Measurements from ENCODE around the gene ELP6. TPM values are rescaled to one million over a fixed set of nuclear protein-coding genes. Genes with fewer than 3 reads are reported as not detected.
A peak's percentile ranks its signal among the peaks of the same experiment; 100 is the strongest.

The ELP6 gene, protein sequence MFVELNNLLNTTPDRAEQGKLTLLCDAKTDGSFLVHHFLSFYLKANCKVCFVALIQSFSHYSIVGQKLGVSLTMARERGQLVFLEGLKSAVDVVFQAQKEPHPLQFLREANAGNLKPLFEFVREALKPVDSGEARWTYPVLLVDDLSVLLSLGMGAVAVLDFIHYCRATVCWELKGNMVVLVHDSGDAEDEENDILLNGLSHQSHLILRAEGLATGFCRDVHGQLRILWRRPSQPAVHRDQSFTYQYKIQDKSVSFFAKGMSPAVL
- total RNA-seq = 17.6 TPM

DNA sequence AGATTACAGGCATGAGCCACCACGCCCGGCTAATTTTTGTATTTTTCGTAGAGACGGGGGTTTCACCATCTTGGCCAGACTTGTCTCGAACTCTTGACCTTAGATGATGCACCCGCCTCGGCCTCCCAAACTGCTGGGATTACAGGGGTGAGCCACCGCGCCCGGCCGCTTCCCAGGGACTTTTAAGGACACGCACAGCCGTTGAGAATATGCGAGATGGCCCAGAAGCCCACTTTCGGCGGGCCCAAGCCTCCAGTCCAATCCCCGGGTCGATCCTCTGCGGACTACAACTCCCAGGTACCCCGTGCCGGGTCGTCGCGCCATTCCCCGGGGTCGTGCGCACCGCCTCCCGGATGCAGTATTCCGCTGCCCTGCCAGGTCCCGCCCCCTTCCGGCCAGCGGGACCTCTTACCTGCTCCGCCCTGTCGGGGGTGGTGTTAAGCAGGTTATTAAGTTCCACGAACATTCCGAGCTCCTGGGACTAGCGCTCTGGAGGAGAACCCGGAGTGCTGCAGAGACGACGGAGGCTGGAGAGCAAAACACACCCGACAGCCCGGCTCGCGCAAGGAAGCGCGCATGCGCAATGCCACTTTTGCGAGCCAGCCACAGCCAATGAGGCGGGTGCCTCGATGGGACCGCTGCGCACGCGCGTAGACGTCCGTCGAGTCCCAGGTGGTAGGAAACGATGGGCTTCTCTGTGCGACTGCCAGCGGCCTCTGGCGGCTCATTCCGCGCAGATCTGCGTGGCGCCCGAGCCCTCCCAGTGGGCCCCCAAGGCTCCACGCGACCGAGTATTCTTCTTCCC, at the start of gene ELP6:
ELP6 (minus strand) TSS at position 588 of the 805 bp plus-strand sequence; CDS start at position 466, 122 bp downstream.
- peak; percentile 98 for DNase-seq

DNA sequence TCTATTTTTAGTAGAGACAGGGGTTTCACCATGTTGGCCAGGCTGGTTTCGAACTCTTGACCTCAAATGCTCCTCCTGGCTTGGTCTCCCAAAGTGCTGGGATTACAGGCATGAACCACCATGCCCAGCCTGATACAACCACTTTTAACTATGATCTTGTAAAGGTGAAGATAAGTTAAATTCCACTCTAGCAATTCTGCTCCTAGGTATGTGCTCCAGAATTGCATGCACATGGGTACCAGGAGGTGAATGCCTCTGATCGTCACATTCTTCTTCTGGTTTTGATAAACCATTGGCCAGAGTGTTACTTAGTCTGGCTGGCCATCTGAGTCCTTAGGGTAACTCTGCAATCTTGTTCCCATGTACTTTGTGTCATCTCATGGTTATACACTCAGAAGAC, 42.8 kb upstream of the ELP6 start:
- DNase-seq = no peak

DNA sequence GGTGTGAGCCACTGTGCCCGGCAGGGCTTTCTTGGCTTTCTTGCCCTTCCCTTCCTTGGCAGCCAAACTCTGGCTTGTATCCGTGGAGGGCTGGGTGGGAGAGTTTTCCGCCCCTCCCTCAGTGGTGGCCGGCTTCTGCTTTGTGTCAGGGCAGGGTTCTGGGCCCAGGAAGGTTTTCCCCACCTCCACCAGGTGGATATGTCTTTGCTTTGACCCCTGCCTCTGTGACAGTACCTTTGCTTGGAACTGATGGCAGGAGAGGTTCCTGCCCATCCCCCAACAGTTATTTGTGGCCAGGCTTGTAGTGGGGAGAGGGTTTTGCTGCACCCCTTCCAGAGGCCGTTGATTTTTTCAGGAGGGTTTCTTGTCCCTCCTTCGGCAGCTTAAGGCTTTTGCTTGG, 40.8 kb upstream of the ELP6 start:
- DNase-seq = no peak

DNA sequence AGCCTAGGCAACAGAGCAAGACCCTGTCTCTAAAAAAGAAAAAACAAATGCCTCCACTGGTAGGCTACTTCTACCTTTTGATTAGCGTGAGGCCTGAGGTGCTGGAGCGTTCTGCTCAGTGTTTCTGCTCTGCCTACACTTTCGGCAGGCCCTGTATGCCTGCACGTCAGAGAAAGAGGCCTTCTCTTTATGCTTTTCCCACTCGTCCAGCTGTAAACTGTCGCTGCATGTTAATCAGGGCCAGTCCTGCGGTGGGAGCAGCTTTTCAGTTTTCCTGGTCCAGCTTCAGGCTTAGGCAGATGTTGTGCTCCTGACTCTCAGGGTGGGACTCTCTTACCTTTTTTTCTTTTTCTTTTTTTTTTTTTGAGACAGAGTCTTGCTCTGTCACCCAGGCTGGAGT, 39.9 kb upstream of the ELP6 start:
- no peak for DNase-seq

DNA sequence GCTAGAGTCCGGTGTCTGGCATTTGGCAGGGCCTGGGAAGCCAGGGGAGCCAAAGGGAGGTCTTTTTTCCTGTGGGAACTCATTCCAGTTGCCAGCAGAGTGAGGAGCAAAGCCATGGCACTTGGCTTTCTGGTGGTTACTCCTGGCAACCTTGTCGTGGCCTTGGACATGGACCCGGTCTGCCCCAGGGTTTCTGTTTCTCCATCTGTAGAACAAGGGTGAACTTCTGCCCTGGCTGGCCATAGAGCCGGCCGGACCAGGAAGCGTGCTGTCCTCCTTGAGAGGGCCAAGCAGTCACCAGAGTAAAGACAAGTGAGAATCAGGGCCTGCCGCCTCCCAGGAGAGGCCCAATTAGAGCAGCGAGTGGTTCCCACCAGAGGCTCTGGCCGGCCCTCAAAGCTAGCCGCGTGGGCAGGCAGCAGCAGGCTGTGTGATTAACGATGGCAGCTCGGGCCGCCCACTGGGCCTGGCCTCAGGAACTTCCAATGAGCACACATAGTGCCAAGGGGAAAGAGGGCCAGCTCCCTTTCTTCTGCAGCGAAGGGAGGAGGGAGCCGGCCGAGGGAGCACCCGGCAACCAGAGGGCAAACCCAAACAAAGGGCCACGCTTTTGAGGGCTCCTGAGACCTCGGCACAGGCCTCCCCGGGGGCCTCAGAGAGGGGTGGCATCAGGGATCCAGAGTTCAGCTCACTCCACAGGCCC, 29.1 kb upstream of the ELP6 start:
- DNase-seq = no peak

DNA sequence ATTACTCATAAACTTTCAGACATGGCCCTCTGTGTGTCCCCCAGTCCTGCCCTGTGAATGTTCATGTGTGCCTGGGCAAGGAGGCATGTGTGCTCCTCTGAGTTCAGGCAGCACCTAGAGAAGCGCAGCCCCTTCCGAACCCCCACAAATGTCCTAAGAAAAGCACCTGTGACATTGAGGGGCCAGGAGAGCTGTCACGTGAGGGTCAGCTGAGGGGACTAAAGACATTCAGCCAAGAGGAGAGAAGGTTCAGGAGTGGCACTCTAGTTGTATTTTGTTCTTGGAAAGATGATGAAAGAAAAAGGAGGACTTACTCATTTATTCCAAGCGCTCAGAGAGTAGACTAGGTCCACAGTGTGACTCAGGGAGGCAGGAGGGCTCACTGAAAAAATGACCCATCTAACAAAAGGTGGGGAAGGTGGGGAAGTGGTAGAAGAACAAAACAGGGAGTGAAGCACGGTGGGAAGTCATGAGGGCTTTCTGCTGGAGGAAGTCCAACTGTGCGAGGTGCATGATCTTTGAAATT, 28.1 kb upstream of the ELP6 start:
- no peak for DNase-seq

DNA sequence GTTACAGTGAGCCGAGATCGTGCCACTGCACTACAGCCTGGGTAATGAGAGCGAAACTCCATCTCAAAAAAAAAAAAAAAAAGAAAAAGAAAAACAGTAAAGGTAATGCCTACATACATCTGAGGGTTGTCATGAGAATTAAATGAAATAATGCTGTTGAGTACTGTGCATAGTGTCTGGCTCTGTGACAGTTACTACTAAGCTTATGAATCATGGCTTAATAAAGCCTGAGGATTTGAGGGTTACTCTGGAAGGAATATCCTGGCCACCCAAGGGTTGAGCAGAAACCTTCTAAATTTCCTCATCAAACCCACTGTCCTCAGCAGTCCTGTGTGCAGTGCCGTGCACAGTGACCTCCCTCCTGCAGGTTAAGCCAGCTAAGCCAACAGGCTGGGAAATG, 26.8 kb upstream of the ELP6 start:
- DNase-seq = no peak

DNA sequence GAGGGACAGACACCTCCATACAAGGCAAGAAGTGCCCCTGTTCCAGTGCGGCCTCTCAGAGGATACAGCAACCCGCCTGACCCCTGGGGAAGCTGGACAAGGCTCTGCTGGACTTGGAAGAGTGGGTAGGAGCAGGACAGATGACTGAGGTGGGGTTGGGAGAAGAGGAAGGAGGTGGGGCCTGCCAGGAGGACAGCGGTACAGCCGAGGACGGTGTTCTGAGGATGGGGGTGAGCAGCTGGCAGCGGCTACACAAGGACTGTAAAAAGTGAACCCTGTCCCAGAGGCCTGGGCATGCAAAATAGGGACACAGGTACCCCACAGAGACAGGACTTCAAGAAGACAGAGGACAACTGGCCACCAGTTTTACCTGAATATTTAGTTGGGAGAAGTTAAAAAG, 23.5 kb upstream of the ELP6 start:
- no peak for DNase-seq

DNA sequence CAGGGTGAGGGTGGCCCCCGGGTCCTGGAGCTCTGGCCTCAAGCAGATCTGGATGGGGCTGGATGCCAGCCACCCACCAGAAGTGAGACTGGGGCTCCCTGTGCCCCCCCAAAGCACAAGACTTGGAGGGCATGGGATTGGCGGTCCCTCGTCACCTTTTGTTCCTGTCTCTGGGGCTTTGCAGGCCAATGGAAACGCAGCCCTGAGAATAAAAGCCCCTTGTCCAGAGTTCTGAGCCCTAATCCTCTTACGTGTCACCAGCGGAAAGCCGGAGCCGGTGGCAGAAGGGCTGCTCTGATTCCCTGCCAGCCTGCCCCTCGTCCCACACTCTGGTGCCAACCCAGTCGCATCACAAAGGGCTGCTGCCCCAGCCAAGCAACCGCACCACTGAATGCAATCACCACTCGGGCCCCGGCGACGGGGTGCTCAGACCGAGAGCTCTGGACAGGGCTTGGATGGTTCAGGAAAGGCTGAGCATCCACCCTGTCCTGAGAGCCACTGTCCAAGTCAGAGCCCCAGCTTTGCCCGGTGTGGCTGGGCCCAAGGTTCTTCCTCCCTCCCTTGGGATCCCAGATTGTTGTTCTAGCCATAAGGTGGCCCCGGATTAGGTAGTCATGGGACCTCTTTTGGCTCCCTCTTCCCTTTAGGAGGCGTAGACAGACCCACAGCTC, 22.8 kb upstream of the ELP6 start:
- DNase-seq = no peak

DNA sequence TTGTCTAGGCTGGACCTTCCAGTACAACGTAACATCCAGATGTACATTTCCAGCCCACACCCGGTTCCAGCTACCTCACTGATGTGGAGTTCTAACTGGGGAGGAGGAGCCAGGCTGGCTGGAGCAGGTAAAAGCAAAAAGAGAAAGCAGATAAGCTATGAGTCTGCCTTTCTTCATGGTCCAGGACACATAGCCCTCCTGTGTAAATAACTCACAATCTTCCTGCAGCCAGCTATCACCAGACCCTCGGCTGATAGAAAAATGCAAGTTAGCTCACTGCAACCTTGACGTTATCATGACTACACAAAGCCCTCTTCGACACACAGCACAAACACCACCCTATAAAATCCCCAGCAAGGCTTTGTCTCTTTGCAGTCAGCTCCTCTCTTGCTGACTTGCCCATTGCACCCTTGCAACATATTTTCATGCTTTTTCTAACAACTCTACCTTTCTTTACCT, 20.5 kb upstream of the ELP6 start:
- no peak for DNase-seq

DNA sequence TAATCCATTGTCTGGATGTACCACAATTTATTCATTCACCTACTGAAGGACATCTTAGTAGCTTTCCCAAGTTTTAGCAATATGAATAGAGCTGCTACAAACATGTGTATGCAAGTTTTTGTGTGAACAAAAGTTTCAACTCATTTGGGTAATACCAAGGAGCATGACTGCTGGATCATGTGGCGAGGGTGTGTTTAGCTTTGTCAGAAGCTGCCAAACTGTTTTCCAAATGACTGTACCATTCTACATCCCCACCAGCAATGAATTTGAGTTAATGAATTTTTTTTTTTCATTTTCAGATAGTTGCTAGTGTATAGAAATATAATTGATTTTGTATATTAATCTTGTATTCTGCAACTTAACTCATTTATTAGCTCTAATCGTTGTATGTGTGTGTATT, 20.0 kb upstream of the ELP6 start:
- DNase-seq = no peak

DNA sequence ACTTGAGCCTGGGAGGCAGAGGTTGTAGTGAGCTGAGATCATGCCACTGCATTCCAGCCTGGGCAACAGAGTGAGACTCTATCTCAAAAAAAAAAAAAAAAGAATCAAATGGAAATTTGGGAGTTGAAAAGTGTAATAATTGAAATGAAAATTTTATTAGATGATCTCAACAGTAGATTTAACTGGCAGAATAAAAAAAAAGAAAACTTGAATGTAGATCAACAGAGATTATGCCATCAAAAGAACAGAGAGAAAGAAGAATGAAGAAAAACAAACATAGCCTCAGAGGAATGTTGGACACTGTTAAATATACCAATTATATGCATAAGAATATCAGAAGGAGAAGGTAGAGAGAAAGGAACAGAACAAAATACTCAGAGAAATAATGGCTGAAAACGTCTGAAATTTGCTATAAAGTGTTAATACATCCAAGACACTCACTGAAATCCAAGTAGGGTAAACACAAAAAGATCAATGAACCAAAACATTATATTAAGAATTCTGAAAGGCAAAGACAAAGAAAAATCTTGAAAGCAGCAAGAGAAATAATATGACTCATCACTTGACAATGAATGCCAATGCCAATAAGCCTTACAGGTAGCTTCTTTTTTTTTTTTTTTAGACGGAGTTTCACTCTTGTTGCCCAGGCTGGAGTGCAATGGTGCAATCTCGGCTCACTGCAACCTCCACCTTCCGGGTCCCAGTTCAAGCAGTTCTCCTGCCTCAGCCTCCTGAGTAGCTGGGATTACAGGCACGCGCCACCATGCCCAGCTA, 14.6 kb upstream of the ELP6 start:
- DNase-seq = no peak

DNA sequence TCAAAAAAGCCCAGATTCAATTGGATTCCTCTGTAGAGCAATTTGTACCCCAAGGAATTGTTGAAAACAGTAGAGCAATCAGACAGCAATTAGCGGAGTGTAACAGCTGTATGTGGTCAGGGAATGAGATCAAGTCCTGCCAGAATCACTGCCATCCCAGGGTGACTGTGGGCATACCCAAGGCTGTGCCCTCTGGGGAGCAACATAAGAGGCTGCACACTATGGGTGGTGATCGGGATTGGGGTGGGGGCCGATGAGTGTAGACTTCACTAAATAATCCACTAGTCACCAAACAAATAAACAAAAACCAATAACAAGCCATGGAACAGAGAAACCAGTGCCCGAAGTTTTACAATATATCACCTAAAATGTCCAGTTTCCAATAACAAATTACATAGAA, 12.1 kb upstream of the ELP6 start:
- DNase-seq = no peak

DNA sequence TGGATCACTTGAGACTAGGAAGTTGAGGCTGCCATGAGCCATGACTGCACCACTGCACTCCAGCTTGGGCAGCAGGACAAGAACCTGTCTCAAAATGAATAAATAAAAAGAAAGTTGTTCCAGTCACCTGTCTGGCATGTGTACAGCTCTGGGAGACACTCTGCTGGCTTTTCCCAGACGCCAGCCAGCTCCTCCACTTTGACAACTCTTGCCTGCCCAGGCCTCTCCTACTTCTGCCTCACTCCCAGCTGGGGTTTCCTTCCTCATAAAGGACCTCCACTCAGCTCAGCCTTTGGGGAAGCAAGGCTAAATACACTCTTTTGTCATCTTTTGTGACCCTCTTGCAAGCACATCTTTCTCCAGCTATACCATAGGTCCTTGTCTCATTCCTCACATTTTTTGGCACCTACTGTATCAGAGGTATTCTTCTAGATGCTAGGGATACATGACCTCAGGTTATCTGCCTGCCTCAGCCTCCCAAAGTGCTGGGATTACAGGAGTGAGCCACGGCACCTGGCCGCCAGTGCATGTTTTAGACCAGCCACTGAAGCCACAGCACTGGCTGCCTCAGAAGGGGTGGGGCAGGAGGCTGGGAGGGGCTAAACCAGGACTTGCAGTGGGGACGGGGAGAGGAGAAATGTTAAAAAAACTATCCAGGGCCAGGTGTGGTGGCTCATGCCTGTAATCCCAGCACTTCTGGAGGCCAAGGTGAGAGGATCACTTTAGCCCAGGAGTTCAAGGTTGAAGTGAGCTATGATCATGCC, 10.0 kb upstream of the ELP6 start:
- no peak for DNase-seq

DNA sequence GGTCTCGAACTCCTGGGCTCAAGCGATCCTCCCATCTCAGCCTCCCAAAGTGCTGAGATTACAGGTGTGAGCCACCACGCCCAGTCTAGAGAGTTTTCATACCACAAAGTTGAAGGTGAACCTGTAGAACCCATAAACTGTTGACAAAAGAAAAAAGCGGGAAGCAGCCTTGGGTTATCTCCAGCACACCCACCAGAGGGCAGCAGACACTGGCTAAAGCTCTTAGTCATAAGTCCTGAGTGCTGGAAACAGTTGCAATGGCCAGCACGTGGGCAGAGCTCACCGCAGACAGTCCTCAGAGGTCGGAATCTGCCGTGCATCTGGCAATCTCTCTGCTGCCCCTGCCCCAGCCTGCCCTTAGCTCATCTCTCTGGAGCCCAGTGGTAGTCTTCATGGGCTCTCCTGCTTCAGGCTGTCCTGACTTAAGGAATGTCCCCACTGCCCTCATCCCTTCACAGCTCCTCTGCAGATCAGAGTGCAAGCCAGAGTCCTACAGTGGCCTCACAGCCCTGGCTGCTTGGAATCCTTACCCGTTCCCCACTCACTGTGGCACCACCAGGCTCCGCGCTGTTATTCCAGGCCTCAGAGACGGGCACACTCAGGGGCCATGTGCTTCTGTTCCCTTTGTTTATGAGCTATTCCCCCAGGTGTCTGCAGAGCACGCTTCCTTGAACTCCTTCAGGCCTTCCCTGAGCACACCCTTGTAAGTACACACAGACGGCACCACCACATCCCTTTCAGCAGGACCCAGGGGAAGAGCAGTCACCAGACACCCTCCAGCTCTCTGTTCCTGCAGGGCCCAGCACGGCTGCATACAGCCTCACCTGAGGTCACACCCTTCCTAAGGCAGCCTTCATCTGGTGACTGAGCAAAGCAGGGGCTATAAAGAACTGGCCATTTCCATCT, 8.8 kb upstream of the ELP6 start:
- peak; percentile 71 for DNase-seq

DNA sequence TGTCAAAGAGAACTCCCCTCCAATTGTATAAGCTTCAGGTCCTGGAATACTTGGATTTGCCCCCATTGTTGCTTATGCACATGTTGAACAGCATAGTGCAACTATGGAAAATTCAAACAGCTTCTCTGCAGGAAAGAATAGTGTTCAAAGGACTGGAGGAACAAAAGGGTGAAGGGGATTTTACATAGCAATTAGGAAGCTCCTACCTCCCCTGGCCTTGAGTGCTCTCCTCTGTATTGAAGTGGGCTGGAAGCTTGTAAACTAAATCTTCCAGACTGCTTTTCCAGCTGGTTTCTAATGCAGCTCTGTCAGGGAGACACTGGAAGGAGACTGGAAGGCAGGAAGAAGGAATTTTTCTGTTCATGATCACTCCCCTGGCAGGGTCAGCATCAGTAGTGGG, 7.2 kb upstream of the ELP6 start:
- DNase-seq = no peak

DNA sequence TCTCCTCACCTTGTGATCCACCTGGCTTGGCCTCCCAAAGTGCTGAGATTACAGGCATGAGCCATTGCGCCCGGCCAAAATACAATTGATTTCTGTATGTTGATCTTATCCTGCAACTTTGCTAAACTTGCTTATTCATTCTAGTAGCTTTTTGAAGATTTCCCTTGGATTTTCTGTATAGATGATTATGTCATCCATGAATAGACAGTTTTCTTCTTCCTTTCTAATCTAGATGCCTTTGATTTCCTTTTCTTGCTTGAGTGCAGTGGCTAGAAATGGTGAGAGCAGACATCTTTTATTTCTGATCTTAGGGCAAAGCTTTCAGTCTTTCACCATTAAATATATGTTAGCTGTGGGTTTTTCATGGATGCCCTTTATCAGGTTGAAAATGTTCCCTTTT, 4.4 kb upstream of the ELP6 start:
- no peak for DNase-seq

DNA sequence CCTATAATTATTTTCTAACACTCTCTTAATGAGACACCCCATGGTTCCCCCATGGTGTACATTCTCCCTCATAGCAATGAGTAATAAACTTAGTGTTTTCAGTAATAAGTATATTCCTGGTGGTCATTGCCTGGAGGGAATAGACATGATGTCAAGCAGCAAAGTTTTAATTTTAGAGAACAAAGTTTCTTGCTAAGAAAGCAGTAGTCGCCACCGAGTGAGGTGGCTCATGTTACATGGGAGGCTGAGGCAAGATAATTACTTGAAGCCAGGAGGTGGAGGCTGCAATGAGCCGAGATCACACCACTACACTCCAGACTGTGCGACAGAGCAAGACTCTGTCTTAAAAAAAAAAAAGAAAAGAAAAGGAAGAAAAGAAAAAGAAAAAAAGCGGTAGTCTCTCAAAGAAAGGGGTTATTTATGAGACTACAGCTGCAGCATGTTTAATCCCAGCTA, 2.4 kb upstream of the ELP6 start:
- DNase-seq = no peak

DNA sequence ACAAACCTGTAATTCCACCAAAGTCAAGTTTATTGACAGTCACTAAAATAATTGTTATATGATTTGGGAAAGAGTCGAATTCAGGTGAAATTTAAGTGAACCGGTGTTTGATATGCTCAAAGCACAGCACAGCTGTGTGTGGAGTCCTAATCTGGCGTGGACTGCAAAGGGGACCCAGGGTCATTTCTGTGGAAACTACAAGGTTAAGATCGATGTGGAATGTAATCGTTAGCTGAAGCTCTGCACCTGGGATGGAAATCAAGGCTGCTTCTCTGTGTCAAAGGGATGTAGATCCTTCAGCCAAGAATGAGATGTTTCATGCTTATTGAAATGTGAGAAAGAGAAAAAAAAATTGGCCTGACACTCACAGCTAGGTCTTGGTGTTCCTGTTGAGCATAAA, 1.6 kb upstream of the ELP6 start:
- DNase-seq = no peak
